ENCODE data around the gene MYL9. TPM values are rescaled to one million over a fixed set of nuclear protein-coding genes. Genes with fewer than 3 reads are reported as not detected.

MYL9 gene
- total RNA-seq, 6 donors from 2014 or later = 79.6 to 425 (median 169) TPM

DNA sequence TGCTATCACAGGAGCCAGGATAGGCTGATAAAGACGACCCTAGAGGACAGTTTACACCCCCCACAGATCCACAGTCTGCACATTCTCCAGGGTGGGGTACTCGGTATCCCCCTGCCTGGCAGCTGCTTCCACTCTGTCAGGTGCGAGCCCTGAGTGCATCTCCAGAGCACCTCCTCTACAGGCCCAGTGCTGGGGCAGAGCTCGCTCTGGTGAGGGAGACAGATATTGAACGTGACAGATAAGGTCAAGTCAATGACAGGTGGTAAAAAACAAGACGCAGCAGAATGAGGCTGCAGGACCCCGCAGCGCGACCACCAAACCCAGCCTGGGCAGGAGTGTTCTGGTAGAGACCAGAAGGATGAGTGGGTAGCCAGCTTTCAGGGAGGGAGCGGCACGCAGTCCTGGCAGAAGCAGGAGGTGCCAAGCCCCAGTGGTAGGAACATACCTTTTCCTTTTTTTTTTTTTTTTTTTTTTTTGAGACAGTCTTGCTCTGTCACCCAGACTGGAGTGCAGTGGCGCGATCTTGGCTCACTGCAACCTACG lies 12.4 kb upstream of the MYL9 start:
- Histone ChIP-seq H3K27me3 (no peaks in the 10 kb centered on the region), H3K27ac (no peak overlapping the region), H3K4me1 (no peaks in the 10 kb centered on the region), H3K9me3 (no peaks in the 10 kb centered on the region), H3K4me3 (no peak overlapping the region), H3K36me3 (peaks cover 14 to 49% (median 42%) of the 10 kb centered on the region in 4 donors)
- DNase-seq (peak in 1 of 2 donors; percentile 50), ATAC-seq (ENCODE audit: low FRiP score in 2 of 2) (no peak)
- TF ChIP-seq EP300 (IDR thresholded peaks at IDR 0.05) (no peak), POLR2AphosphoS5 (IDR thresholded peaks at IDR 0.05) (no peak), POLR2A (IDR thresholded peaks at IDR 0.05) (no peak)
- TF ChIP-seq, protein P1, sequence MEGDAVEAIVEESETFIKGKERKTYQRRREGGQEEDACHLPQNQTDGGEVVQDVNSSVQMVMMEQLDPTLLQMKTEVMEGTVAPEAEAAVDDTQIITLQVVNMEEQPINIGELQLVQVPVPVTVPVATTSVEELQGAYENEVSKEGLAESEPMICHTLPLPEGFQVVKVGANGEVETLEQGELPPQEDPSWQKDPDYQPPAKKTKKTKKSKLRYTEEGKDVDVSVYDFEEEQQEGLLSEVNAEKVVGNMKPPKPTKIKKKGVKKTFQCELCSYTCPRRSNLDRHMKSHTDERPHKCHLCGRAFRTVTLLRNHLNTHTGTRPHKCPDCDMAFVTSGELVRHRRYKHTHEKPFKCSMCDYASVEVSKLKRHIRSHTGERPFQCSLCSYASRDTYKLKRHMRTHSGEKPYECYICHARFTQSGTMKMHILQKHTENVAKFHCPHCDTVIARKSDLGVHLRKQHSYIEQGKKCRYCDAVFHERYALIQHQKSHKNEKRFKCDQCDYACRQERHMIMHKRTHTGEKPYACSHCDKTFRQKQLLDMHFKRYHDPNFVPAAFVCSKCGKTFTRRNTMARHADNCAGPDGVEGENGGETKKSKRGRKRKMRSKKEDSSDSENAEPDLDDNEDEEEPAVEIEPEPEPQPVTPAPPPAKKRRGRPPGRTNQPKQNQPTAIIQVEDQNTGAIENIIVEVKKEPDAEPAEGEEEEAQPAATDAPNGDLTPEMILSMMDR (IDR thresholded peaks at IDR 0.05) = no peak
- 87 to 92% methylated on average over 11 to 14 of the region's 14 CpGs for WGBS, 2 donors

- WGBS, 2 donors = 88 to 93% methylated on average over 10 of the region's 10 CpGs
- H3K36me3 ChIP-seq = peaks cover 0 to 16% (median 11%) of the 10 kb centered on the region in 4 donors
- no peak overlapping the region for H3K4me3 ChIP-seq
- no peak for TF ChIP-seq EP300 (IDR thresholded peaks at IDR 0.05)
- TF ChIP-seq POLR2AphosphoS5 (IDR thresholded peaks at IDR 0.05) = no peak
- no peak for TF ChIP-seq POLR2A (IDR thresholded peaks at IDR 0.05)
- TF ChIP-seq, protein P1 (IDR thresholded peaks at IDR 0.05) = no peak
- DNase-seq (no peak), ATAC-seq (ENCODE audit: low FRiP score in 2 of 2) (no peak)
- no peaks in the 10 kb centered on the region for H3K4me1 ChIP-seq
- H3K27me3 ChIP-seq = no peaks in the 10 kb centered on the region
- no peaks in the 10 kb centered on the region for H3K9me3 ChIP-seq
- H3K27ac ChIP-seq = no peak overlapping the region
Observed at GRCh38 chr20:36532388-36532787, 8.9 kb upstream of the MYL9 start.

DNA sequence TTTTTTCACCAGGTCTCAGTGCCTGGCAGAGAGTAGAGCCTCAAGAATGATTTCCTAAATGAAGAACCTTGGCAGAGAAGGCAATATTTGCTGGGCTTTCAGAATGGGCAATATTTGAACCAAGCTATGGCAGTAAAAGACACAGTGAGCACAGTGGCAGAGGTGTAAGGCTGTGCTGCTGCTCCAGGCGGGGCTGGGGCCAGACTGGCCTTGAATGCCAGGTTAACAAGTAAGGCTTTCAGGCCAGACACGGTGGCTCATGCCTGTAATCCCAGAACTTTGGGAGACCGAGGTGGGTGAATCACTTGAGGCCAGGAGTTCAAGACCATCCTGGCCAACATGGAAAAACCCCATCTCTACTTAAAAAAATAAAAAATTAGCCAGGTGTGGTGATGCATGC lies 8.5 kb upstream of the MYL9 start:
- 83 to 100% methylated on average over 3 of the region's 3 CpGs for WGBS, 2 donors
- TF ChIP-seq POLR2A (IDR thresholded peaks at IDR 0.05) (no peak), POLR2AphosphoS5 (IDR thresholded peaks at IDR 0.05) (no peak), EP300 (IDR thresholded peaks at IDR 0.05) (no peak)
- TF ChIP-seq, protein P1 (IDR thresholded peaks at IDR 0.05) = no peak
- peaks cover 0 to 11% (median 7%) of the 10 kb centered on the region in 4 donors for H3K36me3 ChIP-seq
- ATAC-seq (ENCODE audit: low FRiP score in 2 of 2) (no peak), DNase-seq (no peak)
- H3K27ac ChIP-seq = no peak overlapping the region
- no peak overlapping the region for H3K4me3 ChIP-seq
- H3K4me1 ChIP-seq = no peaks in the 10 kb centered on the region
- no peaks in the 10 kb centered on the region for H3K27me3 ChIP-seq
- no peaks in the 10 kb centered on the region for H3K9me3 ChIP-seq

DNA sequence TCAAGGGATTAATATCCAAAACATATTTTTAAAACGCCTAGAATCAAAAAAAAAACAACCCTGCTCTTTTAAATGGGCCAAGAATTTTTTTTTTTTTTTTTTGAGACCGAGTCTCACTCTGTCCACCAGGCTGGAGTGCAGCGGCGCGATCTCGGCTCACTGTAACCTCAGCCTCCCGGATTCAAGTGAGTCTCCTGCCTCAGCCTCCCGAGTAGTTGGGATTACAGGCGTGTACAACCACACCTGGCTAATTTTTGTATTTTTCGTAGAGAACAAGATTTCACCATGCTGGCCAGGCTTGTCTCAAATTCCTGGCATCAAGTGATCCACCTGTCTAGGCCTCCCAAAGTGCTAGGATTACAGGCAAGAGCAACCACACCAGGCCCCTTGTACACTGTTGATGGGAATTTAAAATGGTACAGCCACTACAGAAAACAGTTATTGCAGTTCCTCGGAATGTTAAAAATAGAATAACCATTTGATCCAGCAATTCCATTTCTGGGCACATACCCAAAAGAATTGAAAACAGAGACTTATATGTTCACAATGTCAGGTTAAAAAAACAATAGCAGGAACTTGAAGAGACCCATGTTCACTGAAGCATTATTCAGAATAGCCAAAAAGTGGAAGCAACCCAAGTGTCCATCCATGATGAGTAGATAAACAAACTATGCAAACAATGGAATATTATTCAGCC lies 3.1 kb upstream of the MYL9 start:
- WGBS, 2 donors = 80 to 83% methylated on average over 11 of the region's 11 CpGs
- ATAC-seq (ENCODE audit: low FRiP score in 2 of 2) = no peak
- H3K36me3 ChIP-seq = no peaks in the 10 kb centered on the region
- H3K27me3 ChIP-seq = no peaks in the 10 kb centered on the region
- H3K4me1 ChIP-seq = peaks cover 9 to 29% (median 20%) of the 10 kb centered on the region in 4 donors
- no peak for TF ChIP-seq POLR2A (IDR thresholded peaks at IDR 0.05)
- no peak for TF ChIP-seq EP300 (IDR thresholded peaks at IDR 0.05)
- no peak for TF ChIP-seq POLR2AphosphoS5 (IDR thresholded peaks at IDR 0.05)
- TF ChIP-seq, protein P1 (IDR thresholded peaks at IDR 0.05) = no peak
- peak overlapping the region in 1 of 4 donors; percentile 8 for H3K27ac ChIP-seq
- H3K9me3 ChIP-seq = no peaks in the 10 kb centered on the region
- H3K4me3 ChIP-seq = no peak overlapping the region
- no peak for DNase-seq
